ENCODE results near the gene ITPRIPL2. TPM values are rescaled to one million over a fixed set of nuclear protein-coding genes. Genes with fewer than 3 reads are reported as not detected.
A peak's percentile ranks its signal among the peaks of the same experiment; 100 is the strongest.

ITPRIPL2 gene
- total and polyA plus RNA-seq, 2 of the 13 experiments (the other 11 are each of a cell fraction or from before 2014, with no cell fraction given): 5.9 to 12.6 TPM

- TF ChIP-seq ARID4A (CRISPR knock-in tag; IDR thresholded peaks at IDR 0.05; ENCODE audit: borderline replicate concordance): no peak
- no peak for TF ChIP-seq SMARCE1 (IDR thresholded peaks at IDR 0.05; ENCODE audit: borderline replicate concordance)
- no peak for TF ChIP-seq ZNF280D (CRISPR knock-in tag; IDR thresholded peaks at IDR 0.05)
- TF ChIP-seq KLF16 (CRISPR knock-in tag; IDR thresholded peaks at IDR 0.05): no peak; a peak in 1 of 4 replicates
- TF ChIP-seq ZBTB2 (CRISPR knock-in tag; IDR thresholded peaks at IDR 0.05; ENCODE audit: low read depth): 0 out of 2 replicates have a peak, but pooled peaks have one; percentile 9
- no peak; the same call in 1 of the 2 replicates for TF ChIP-seq GMEB1 (CRISPR knock-in tag; IDR thresholded peaks at IDR 0.05; ENCODE audit: borderline replicate concordance)
- no peak for TF ChIP-seq ZNF7 (CRISPR knock-in tag; IDR thresholded peaks at IDR 0.05)
- no peak for TF ChIP-seq HDAC6 (IDR thresholded peaks at IDR 0.05; ENCODE audit: low read depth, low read length)
- TF ChIP-seq MXD3 (CRISPR knock-in tag; IDR thresholded peaks at IDR 0.05): no peak; the same call in none of the 2 replicates
- no peak for TF ChIP-seq KLF12 (CRISPR knock-in tag; IDR thresholded peaks at IDR 0.05; ENCODE audit: borderline replicate concordance)
- no peak for TF ChIP-seq ZNF576 (CRISPR knock-in tag; IDR thresholded peaks at IDR 0.05)
- TF ChIP-seq HBP1 (CRISPR knock-in tag; IDR thresholded peaks at IDR 0.05; ENCODE audit: low read depth): no peak
- no peak for TF ChIP-seq HIVEP1 (CRISPR knock-in tag; IDR thresholded peaks at IDR 0.05)
Measured at GRCh38 chr16:19114359-19115147, 789 bp downstream of the ITPRIPL2 start (continued).

Data from HepG2 (cell line).